DMS53 treated with DMSO at 0.1 percent for 48 hours (cell line): ENCODE measurements around the gene AGPAT1.
"Not testable (repeated sequence)": the region's sequence is repeated elsewhere in the genome, so short reads cannot be mapped to it uniquely, and the experiment has no call there.

Source experiments
- DNase-seq: peaks from one replicate; lab custom pipeline; 2025; ENCODE audit not compliant: unreplicated experiment; lab: John Stamatoyannopoulos, UW

AGPAT1 gene, protein sequence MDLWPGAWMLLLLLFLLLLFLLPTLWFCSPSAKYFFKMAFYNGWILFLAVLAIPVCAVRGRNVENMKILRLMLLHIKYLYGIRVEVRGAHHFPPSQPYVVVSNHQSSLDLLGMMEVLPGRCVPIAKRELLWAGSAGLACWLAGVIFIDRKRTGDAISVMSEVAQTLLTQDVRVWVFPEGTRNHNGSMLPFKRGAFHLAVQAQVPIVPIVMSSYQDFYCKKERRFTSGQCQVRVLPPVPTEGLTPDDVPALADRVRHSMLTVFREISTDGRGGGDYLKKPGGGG

DNA sequence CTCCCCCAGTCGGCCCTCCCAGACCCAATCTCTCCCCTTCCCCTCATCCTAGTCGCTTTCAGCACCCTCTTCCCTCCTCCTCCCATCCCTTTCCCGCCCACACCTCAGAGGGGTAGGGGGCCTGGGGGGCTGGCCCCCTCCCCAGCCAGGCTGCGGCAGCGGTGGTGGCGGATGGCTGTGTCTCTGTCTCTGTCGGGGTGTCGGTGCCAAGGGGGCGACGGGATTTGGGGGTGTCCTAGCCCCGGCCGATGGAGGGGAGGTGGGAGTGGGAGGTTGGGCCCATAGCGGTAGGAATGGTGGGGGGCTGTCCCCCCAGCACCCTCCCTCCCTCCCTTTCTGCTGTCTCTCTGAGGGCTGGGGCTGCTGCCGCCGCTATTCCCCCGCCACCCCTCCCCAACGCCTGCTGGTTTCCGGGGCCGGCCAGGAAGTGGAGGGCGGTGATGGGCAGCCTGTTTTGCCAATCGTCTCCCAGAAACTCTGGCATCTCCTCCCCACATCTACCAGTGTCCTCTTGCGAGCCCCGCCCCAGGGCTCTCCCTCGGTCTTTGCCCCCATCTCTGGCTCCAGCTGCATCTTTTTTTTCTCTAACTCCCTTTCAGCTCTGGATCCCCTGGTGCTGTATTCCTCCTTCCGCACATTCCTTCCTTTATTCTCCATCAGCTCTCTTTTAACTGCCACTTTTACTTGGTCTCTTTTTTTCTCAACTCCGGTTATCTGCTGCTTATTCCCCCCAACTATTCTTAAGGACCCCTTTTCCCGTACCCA is at the start of gene AGPAT1:
Gene AGPAT1 (minus strand): TSS at position 374 of the 765 bp plus-strand sequence. CDS start 4,588 bp downstream, outside the sequence.
- DNase-seq = peak; percentile 93

DNA sequence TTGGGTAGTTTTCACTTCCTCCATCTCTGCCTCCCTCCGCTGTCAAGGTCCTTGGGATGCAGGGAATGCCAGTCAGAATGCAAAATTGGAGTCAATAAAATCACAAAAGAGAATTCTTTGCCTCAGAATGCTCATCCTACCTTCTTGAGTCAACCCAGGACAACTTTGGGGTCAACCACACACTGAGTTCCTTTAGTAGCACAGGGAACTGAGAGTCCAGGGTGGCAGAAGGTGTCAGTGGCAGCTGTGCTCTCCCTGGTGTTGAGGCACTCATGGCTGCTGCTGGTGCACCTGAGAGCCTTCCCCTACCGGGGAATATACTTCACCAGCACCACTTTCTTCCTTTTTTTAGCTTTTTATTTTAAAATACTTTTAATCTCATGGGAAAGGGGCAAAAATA is 48.8 kb upstream of the AGPAT1 start:
- DNase-seq = no peak

DNA sequence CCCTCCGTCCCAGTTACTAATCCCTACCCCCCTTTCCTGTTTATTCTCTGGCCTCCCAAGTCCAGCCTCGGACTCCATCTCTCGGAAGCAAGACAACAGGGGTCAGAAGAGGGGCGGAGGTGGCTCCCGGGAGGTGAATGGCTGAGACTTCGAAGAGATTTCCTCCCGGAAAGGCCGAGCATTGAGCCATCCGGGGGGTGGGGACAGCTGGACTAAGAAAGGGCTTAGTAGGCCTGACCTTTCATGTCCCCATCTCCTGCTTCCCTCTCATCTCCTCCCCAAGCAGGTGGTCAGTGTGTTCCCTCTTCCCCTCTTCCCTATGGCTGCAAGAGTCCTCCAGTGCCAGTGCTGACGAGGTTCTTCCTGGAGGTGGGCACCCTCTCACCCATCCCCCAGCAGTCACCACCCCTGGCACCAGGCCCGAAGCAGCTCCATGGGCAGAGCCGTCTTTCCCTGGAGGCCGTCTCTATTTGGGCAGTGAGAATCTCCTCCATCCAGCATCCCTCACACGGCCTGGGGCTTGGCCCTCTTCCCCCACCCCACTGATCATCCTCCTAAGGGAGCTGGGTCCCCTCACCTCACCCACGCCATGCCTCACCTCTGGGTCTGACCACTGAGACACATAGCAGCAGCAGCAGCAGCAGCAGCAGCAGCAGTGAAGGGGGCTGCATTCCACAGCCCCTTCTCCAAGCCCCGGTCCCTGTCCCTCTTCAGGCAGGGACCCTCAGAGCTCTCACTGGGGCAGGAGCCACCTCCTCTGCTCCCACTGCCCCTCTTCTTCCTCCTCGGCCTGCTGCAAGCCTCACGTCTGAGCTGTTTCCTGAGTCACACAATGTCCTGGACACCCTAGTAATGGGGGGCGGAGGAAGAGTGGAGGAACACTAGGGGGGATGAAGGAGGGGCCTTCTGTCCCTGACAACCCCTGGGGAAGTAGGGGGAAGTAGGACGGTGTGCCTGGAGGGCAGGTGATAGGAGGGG is 47.7 kb upstream of the AGPAT1 start, which contains the start of gene NOTCH4:
Gene NOTCH4 (minus strand): TSS at position 810 of the 978 bp plus-strand sequence. CDS start 139 bp downstream, at position 671.
- DNase-seq = no peak

DNA sequence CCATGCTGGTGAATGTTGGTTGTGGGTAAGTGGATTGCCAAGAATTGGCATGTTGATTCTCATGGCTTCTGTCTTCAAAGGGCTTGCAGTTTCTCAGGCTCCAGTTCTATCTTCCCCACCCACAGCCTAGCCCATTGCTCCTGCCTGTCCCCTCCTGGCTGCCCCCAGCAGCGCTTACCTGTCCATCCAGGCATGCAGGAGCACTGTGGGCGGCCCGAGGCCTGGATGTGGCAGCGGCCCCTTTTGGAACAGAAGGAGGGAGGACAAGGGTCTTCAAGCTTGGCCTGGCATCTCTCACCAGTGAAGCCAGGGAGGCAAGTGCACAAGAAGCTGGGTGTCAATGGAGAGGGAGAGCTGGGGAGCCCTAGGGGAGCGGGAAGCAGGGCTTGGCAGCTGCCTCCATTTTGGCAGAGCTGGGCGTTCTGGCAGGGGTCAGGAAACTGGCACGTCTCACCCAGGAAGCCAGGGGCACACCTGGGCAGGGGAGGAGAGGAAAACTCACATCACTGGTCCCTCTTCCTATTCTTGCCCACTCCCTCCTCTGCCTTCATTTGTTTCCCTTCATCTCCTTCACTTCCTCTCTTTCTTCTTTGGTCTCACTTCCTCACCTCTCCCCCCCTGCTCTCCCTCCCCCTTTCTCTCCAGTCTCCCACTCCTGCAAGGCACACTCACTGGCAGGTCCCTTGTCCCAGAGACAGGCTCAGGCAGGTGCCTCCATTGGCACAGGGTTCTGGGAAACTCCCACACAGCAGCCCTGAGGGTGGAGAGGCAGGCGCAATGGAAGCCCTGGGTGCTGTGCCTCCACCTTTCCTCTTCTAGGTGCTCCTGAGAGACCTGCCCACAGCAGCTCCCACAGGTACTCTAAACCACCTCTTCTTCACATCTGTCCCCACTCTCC is 46.7 kb upstream of the AGPAT1 start:
- DNase-seq = no peak

DNA sequence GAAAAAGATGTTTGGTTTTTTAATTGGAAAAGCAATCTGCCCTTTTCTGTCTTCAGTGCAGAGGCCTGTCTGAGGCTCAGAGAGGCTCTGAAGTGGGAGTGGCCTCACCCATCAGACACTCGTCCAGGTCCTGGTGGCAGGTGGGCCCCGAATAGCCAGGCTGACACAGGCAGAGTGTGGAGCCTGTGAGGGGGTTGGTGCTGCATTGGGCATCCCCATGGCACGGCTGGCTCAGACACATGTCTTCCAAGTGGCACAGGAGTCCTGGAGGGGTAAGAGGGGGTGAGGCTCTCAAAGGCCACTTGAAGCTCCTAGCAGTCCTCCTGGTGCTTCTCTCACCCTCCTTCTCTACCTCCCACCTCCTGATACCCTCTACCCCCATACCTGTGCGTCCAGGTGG is 44.1 kb upstream of the AGPAT1 start:
- no peak for DNase-seq

DNA sequence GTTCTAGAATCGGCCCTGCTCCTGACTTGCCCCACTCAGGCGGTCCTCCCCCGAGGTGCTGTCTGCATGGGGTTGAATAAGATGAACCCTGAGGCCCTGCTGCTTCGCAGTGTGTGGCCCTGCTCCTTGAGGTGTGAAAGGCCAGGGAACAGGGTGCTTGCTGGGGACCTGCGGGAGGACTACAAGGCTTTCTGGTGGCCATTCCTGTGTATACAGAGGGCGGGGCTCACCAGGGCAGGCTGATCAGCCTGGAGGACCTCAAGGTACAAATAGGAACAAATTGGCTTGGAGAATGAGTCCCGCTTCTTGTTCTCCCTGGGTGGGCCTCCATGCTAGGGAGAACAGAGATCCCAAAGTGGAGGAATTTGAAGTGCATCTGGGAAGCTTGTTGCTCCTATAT is 42.3 kb upstream of the AGPAT1 start:
- DNase-seq = no peak

DNA sequence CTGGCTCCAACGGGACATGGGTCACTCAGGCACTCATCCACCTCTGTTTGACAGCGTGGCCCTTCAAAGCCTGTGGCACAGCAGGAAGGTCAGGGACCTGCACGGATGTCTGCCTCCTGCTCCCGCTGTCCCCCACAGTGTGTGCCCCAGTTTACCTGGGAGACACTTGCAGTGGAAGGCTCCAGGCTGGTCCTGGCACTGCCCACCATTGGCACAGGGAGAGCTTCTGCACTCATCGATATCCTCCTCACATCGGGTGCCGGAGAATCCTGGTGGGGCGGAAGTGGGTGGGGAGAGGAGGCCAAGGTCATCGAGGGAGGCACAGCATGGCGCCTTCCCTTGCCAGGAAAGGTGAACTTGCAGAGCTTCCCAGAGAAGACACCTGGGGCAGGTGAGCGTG is 41.1 kb upstream of the AGPAT1 start:
- DNase-seq = no peak

DNA sequence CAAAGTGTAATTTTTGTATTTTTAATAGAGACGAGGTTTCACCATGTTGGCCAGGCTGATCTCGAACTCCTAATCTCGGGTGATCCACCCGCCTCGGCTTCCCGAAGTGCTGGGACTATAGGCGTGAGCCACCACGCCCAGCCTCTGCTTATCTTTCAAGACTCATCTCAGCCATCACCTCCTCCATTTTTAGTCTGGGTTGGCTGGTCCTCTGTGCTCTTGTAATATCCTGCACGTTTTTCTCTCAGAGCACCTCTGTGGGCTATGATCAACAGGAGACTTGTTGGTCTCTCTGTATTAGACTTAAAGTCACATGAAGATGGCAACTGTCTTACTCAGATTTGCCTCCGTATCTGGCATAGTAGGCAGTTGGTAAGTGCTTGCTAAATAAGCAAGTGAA is 40.4 kb upstream of the AGPAT1 start:
- DNase-seq = no peak

DNA sequence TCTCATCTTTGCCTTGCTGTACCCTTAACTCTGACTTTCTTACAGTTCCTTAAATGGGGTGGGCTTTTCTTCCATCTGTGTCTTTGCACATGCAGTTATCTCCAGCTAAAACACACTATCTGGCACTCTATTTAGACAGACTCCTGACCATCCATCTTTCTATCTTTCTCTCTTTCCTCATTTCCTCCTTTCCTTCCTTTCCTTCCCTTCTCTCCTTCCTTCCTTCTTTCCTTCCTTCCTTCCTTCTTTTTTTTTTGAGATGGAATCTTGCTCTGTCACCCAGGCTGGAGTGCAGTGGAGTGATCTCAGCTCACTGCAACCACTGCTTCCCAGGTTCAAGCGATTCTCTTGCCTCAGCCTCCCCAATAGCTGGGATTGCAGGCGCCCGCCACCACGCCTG is 39.7 kb upstream of the AGPAT1 start:
- no peak for DNase-seq

DNA sequence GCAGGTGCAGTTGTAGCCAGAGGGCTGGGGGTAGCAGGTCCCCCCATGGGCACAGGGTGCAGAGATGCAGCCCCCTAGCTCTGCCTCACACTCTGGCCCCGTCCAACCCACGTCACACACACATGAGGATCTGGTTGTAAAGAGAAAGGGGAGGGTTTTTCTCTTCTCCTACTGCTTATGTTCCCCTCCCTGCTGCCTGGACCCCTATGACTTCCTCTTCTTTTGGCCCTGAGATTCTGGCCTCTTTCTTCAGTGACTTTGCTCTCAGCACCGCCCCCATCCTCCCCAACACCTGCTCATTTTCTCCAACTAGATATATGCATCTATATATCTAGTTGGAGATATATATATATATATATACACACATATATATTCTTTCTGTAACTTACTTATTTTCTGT is 38.2 kb upstream of the AGPAT1 start:
- DNase-seq = no peak

DNA sequence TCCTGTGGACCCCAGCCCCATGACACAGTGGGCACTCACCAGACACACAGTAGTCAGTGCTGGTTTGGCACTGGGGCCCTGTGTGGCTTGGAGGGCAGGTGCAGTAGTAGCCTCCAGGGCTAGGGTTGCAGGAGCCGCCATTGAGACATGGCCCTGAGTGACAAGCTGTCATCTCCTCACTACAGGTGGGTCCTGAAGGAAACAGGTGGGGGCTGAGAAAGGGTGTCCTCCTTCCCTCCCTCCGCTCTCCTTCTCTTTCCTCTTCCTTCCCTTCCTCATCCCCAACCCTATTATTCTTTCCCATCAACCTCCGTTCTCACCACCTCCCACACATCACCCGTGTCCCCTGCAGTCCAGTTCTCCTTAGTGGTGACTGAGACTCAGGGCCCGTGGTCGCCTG is 37.8 kb upstream of the AGPAT1 start:
- no peak for DNase-seq

DNA sequence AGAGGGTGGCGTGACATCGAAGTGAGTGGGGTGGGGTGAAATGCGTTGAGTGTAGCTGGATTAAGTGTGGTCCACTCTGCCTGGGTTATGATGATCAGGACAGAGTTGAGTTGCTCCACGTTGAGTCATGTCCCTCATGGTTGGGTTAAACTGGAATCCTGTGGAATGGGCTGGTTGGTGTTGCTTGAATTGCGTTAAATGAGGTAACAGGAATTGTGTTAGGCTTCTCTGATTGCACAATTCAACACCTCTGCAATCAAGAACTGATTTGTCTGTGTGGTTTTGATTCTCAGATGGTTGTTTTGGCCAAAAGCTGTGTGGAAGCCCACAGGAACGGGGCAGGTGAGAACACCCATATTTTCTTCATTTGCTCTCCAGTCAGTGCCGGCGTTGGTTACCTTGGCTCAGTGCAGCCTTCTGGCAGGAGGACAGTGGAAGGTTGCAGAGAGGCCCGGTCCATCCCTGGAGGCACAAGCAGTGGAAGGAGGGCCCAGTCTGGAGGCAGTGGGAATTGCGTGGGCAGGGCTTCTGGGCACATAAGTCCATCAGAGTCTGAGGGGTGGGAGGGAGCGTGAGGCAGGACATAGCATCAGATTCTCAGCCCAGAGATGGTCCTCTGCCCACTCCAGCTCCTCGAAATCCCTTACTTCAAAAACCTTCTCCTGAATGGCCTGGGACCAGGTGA is 36.3 kb upstream of the AGPAT1 start:
- DNase-seq = no peak

DNA sequence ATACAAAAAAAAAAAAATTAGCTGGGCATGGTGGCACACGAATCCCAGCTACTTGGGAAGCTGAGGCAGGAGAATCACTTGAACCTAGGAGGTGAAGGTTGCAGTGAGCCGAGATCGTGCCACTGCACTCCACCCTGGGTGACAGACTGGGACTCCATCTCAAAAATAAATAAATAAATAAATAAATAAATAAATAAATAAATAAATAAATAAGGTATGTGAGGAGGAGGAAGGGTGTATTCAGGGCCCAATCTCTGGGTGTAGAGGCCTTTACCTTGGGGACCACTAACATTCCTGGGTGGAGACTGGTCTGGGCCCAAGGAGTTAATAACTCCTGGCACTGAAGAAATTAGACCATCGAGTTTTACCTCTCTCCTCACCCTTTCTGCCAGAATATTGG is 35.5 kb upstream of the AGPAT1 start:
- DNase-seq = not testable (repeated sequence)

DNA sequence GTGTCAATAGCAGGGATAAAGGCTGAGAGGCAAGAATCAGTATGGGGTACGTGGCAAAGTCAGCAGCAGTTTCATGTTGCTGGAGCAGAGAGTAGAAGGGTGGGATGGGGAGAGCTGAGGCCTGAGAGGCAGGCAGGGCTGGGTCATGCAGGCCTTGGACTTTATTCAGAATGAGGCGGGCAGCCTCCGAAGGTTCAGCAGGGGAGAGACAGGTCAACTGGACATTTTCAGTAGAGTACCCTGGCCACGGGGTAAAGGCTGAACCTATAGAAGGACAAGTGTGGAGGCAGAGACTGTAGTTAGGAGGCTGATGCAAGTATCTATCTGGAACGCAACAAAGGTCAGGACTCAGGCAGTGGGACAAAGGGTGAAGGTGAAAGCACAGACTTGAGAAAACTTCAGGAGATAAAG is 34.3 kb upstream of the AGPAT1 start:
- no peak for DNase-seq

DNA sequence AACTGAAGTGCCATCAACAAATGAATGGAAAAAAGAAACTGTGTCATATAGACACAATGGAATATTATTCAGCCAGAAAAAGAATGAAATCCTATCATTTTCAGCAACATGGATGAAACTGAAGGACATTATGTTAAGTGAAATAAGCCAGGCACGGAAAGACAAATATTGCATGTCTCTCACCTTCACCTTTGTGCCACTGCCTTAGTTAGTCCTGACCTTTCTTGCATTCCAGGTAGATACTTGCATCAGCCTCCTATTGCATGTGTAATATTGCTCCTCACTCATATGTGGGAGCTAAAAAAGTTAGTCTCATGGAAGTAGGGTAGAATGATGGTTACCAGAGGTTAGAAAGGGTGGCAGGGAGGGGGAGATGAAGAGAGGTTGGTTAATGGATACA is 33.1 kb upstream of the AGPAT1 start:
- no peak for DNase-seq

DNA sequence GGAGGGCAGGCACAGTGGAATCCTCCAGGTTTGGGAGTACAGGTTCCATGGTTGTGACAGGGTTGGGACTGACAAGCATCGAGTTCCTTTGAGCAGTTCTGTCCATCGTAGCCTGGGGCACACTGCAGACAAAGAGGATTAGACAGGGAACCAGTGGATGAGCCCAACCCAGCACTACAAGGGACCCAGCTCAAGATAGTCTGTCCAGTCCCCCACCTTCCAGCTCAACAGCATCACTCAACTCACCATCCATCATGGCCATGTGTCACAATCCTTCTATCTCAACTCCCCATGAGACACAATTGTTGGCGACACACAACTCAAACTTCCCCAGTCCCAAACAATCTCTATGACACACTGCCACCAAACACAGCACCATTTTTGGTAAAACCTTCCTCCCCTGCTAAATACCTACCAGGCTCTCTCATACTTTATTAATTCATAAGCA is 28.4 kb upstream of the AGPAT1 start:
- no peak for DNase-seq

DNA sequence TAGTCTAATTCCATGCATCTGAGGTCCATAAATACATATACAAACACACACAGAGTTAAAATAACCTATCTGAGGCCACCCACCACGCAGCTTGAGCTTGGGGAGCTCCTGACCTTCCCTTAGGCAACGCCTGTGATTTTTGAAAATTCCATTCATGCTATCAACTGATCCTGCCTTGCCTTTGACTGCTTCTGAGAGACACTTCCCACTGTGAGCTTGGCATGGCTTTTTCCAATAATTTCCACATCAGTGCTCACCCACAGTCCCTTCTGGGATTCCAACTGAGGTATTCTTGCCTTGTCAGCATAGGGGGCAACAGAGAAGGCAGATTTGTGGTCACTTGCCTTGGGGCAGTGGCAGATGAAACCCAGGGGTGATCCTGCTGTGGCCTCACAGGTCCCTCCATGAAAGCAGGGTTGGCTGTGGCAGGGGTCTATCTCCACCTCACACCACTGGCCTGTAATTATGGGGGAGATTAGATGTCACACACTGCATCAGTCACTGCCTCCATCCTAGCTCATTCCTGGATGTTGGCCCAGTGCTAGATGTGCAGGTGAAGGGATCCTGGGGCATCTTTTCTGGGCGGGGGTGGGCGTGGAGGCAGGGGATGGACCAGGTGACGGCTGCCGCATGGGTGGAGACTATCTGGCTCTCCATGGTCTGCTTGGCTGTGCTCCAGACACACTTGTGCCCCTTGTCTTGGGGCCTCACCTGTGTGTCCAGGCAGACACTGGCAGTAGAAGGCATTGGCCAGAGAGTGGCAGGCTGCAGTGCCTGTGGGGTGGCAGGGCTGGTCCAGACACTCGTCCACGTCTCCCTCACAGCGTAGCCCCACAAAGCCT is 27.8 kb upstream of the AGPAT1 start:
- DNase-seq = no peak

DNA sequence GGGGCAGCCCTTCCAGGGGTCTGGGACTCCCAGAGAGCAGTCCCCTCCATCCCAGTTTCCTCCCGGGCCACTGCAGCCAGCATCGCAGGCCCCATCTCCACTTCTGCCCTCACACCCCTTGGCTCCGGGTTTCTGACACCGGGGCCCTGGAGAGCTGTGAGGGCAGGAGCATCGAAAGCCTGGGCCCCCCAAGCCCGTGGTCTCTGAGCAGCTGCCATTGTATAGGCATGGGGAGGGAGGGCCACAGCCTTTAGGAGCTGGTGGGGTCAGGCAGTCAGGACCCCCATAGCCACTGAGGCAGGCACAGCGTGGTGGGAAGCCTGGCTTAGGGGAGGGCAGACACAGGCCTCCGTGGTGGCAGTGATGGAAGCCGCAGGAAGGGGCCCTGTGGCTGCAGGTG is 26.3 kb upstream of the AGPAT1 start:
- DNase-seq = no peak
